A549 (cell line): ENCODE results near the gene SH2B3. TPM values are rescaled to one million over a fixed set of nuclear protein-coding genes. Genes with fewer than 3 reads are reported as not detected.
A peak's percentile ranks its signal among the peaks of the same experiment; 100 is the strongest.

ENCODE experiments used
- ATAC-seq, 2 experiments: fragments of 200-7000 bp in 1 of 2; fragments of >200 bp in 1 of 2; cut with Nextera tagmentation in 1 of 2; cut with Tn5 transposase in 1 of 2; 3 replicates each; pipeline versions ENCODE4 v1.8.0 to v1.9.1; 2018 to 2020; ENCODE audit warnings: mild to moderate bottlenecking in 1 of 2, moderate library complexity in 1 of 2
- CTCF ChIA-PET: fragments of 300-600 bp; sonication (Branson Sonifier 250); formaldehyde crosslinking; extraction: SDS; loops from one replicate; lab custom pipeline; 2021; ENCODE audit warnings: antibody characterized with exemption, inconsistent platforms; lab: Yijun Ruan, JAX
- POLR2A ChIA-PET: fragments of 350-600 bp; formaldehyde crosslinking; extraction: SDS; loops from one replicate; lab custom pipeline; 2021; ENCODE audit warnings: antibody characterized with exemption, inconsistent platforms; lab: Yijun Ruan, JAX
- DNase-seq, 2 experiments: peaks; one replicate each; pipeline versions ENCODE4 v3.0.0 to v3.0.0-alpha.2; 2011 to 2016; ENCODE audit warnings: low read depth in 1 of 2, low spot score in 1 of 2
- FAIRE-seq: peaks from 2 replicates; lab custom pipeline; 2011; peaks lifted over from hg19 to GRCh38; lab: Jason Lieb, UNC
- H3K27ac ChIP-seq, 2 experiments: fragments of >200 bp; sonication (Bioruptor Twin); formaldehyde crosslinking; 3 replicates each; pipeline ENCODE4 v1.5.1; 2016 to 2017
- H3K4me1 ChIP-seq: fragments of >200 bp; sonication (Bioruptor Twin); formaldehyde crosslinking; 3 replicates; pipeline ENCODE4 v1.6.1; 2016
- H3K4me2 ChIP-seq: fragments of >200 bp; sonication (Bioruptor Twin); formaldehyde crosslinking; 3 replicates; pipeline ENCODE4 v1.6.1; 2016
- H3K4me3 ChIP-seq: fragments of >200 bp; sonication (Bioruptor Twin); formaldehyde crosslinking; 3 replicates; pipeline ENCODE4 v1.5.1; 2016
- H3K9me3 ChIP-seq: fragments of >200 bp; sonication (Bioruptor Twin); formaldehyde crosslinking; 3 replicates; pipeline ENCODE4 v1.6.1; 2016
- BHLHE40 ChIP-seq: IDR thresholded peaks from 2 replicates; pipeline ENCODE4 v1.6.1; 2012; ENCODE audit warnings: low read depth, low read length, inconsistent platforms
- CBX8 ChIP-seq: fragments of 200-600 bp; sonication (generic); IDR thresholded peaks from 2 replicates; pipeline ENCODE4 v1.6.1; 2016
- ESRRA ChIP-seq: fragments of 150-350 bp; IDR thresholded peaks from 2 replicates; pipeline ENCODE4 v1.6.1; 2014; ENCODE audit warnings: mild to moderate bottlenecking, low read length, borderline replicate concordance
- FOSL2 ChIP-seq, 2 experiments: fragments of 450-650 bp in 1 of 2; fragments of >200 bp in 1 of 2; sonication (Bioruptor Twin) in 1 of 2; formaldehyde crosslinking; IDR thresholded peaks; 2 replicates each; pipeline versions ENCODE4 v1.5.0 to v1.6.1; 2016 to 2020; ENCODE audit warnings: mild to moderate bottlenecking in 1 of 2, moderate library complexity in 1 of 2
- HDAC2 ChIP-seq: fragments of 200-600 bp; sonication (generic); IDR thresholded peaks from 2 replicates; pipeline ENCODE4 v1.6.1; 2016
- HES2 ChIP-seq: fragments of >200 bp; sonication (Bioruptor Twin); formaldehyde crosslinking; IDR thresholded peaks from 2 replicates; pipeline ENCODE4 v1.6.1; 2016
- HEYL ChIP-seq: fragments of 250-450 bp; sonication (Bioruptor Pico); IDR thresholded peaks from 2 replicates; pipeline ENCODE4 v1.8.0; 2021; ENCODE audit warnings: mild to moderate bottlenecking, moderate library complexity
- HOXA7 ChIP-seq: fragments of 250-450 bp; sonication (Bioruptor Pico); IDR thresholded peaks from 2 replicates; pipeline ENCODE4 v1.5.0; 2020; ENCODE audit warnings: mild to moderate bottlenecking, moderate library complexity
- KDM1A ChIP-seq: fragments of 200-600 bp; sonication (generic); IDR thresholded peaks from 2 replicates; pipeline ENCODE4 v1.6.1; 2016; ENCODE audit warnings: low read depth, mild to moderate bottlenecking
- KDM5A ChIP-seq: fragments of 200-600 bp; sonication (generic); IDR thresholded peaks from 2 replicates; pipeline ENCODE4 v1.6.1; 2016; ENCODE audit warnings: antibody characterized with exemption, mild to moderate bottlenecking
- MAFK ChIP-seq: fragments of 450-650 bp; IDR thresholded peaks from 2 replicates; pipeline ENCODE4 v1.6.1; 2014; ENCODE audit not compliant: partially characterized antibody
- MAX ChIP-seq: IDR thresholded peaks from 2 replicates; pipeline ENCODE4 v1.6.1; 2012
- MYC ChIP-seq: IDR thresholded peaks from 2 replicates; pipeline ENCODE4 v1.6.1; 2012; ENCODE audit warnings: mild to moderate bottlenecking, inconsistent platforms, low read length, improper control_type of control experiment, borderline replicate concordance
- PHF8 ChIP-seq: fragments of 200-600 bp; sonication (generic); IDR thresholded peaks from 2 replicates; pipeline ENCODE4 v1.6.1; 2016; ENCODE audit warnings: low read depth, mild to moderate bottlenecking, antibody characterized with exemption, moderate library complexity, borderline replicate concordance
- RAD21 ChIP-seq, 2 experiments: fragments of >200 bp in 1 of 2; sonication (Bioruptor Twin) in 1 of 2; formaldehyde crosslinking in 1 of 2; IDR thresholded peaks in 1 of 2; conservative IDR thresholded peaks in 1 of 2; 2 replicates in 1 of 2; 3 replicates in 1 of 2; pipeline ENCODE4 v1.6.1; 2012 to 2018; ENCODE audit warnings: inconsistent platforms in 1 of 2
- RCOR1 ChIP-seq: fragments of 150-350 bp; IDR thresholded peaks from 2 replicates; pipeline ENCODE4 v1.6.1; 2014; ENCODE audit warnings: antibody characterized with exemption, low read length, low read depth
- RFX5 ChIP-seq: fragments of 450-650 bp; IDR thresholded peaks from 2 replicates; pipeline ENCODE4 v1.7.1; 2014; ENCODE audit warnings: antibody characterized with exemption, mild to moderate bottlenecking, moderate library complexity
- SMC3 ChIP-seq: fragments of >200 bp; sonication (Bioruptor Twin); formaldehyde crosslinking; IDR thresholded peaks from 3 replicates; pipeline ENCODE4 v1.6.1; 2018; ENCODE audit warnings: inconsistent platforms
- SREBF2 ChIP-seq: fragments of 450-650 bp; IDR thresholded peaks from 2 replicates; pipeline ENCODE4 v1.6.1; 2014; ENCODE audit warnings: mild to moderate bottlenecking, moderate library complexity
- TFCP2L1 ChIP-seq: fragments of 250-450 bp; sonication (Bioruptor Pico); IDR thresholded peaks from 2 replicates; pipeline ENCODE4 v1.5.0; 2021; ENCODE audit warnings: mild to moderate bottlenecking
- ZC3H11A ChIP-seq: fragments of 450-650 bp; IDR thresholded peaks from 2 replicates; pipeline ENCODE4 v1.6.1; 2014; ENCODE audit warnings: antibody characterized with exemption, mild to moderate bottlenecking
- ZFP36 ChIP-seq: fragments of 450-650 bp; IDR thresholded peaks from 2 replicates; pipeline ENCODE4 v1.6.1; 2014; ENCODE audit warnings: borderline replicate concordance; ENCODE audit not compliant: partially characterized antibody
- ZNF302 ChIP-seq: fragments of 250-450 bp; sonication (Bioruptor Pico); IDR thresholded peaks from 2 replicates; pipeline ENCODE4 v1.9.0; 2021; ENCODE audit warnings: inconsistent platforms, mild to moderate bottlenecking, moderate library complexity
- WGBS: methylation state at CpG from one replicate; pipeline ENCODE4 v1.1.6; 2017; ENCODE audit errors: missing lambda C conversion rate; 5-methylcytosine and 5-hydroxymethylcytosine counted together
- polyA plus RNA-seq, 4 experiments: library from polyadenylated mRNA; depleted of rRNA in 3 of 4; stranded (reverse); fragments of >200 nt; fragmentation: RNase III in 1 of 4; extraction: RNeasy Plus Mini Kit Qiagen cat#74134 plus additional on column Dnase treatment in 1 of 4; gene quantifications; 2 replicates in 3 of 4; 3 replicates in 1 of 4; pipeline ENCODE4 v1.2.3, GENCODE V29; 2011 to 2017
- TF ChIP-seq, protein P1 (sequence below): fragments of 150-350 bp; IDR thresholded peaks from 2 replicates; pipeline ENCODE4 v1.6.1; 2014; ENCODE audit warnings: low read depth, mild to moderate bottlenecking, low read length
- TF ChIP-seq, protein P2 (sequence below): fragments of >200 bp; sonication (Bioruptor Twin); formaldehyde crosslinking; IDR thresholded peaks from 3 replicates; pipeline ENCODE4 v1.5.1; 2016

Gene SH2B3
- polyA plus RNA-seq, 2 of the 4 experiments (the other 2 are of a cell fraction), result 2.3 to 2.5 TPM

GRCh38 chr12:111471236-111471635 is 65.5 kb downstream of the SH2B3 start:
- TF ChIP-seq HEYL (no peak), PHF8 (no peak), MAX (no peak), FOSL2 (IDR thresholded peaks at IDR 0.05) (no peak), FOSL2 (CRISPR knock-in tag; IDR thresholded peaks at IDR 0.05) (no peak), ZNF302 (no peak), MYC (no peak), HDAC2 (no peak), ESRRA (no peak), HES2 (no peak), ZC3H11A (no peak), SMC3 (no peak), HOXA7 (CRISPR knock-in tag) (no peak), KDM1A (no peak)
- TF ChIP-seq, protein P1, sequence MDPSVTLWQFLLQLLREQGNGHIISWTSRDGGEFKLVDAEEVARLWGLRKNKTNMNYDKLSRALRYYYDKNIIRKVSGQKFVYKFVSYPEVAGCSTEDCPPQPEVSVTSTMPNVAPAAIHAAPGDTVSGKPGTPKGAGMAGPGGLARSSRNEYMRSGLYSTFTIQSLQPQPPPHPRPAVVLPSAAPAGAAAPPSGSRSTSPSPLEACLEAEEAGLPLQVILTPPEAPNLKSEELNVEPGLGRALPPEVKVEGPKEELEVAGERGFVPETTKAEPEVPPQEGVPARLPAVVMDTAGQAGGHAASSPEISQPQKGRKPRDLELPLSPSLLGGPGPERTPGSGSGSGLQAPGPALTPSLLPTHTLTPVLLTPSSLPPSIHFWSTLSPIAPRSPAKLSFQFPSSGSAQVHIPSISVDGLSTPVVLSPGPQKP, result no peak
- Histone ChIP-seq H3K27ac (no peak overlapping the region), H3K4me1 (peaks cover 16% of the 10 kb centered on the region; the same call in 1 of the 3 replicates), H3K4me2 (no peak overlapping the region), H3K4me3 (no peak overlapping the region), H3K9me3 (no peaks in the 10 kb centered on the region)
- ATAC-seq (0 out of 6 replicates have a peak, but pooled peaks of 1 of the 2 experiments have one; percentile 16), FAIRE-seq (no peak), DNase-seq (no peak)
- POLR2A ChIA-PET, result interaction anchor here (0.7 kb wide), 1 partner anchor 12 kb away, joined by 5 read pairs; no protein-coding TSS in a partner anchor
- WGBS, result 80% methylated on average over 2 of the region's 2 CpGs
- CTCF ChIA-PET, result interaction anchor here (1.1 to 3.7 kb wide), 4 partner anchors 9 to 74 kb away, joined by 3 to 25 read pairs (median 6); no protein-coding TSS in a partner anchor

DNA sequence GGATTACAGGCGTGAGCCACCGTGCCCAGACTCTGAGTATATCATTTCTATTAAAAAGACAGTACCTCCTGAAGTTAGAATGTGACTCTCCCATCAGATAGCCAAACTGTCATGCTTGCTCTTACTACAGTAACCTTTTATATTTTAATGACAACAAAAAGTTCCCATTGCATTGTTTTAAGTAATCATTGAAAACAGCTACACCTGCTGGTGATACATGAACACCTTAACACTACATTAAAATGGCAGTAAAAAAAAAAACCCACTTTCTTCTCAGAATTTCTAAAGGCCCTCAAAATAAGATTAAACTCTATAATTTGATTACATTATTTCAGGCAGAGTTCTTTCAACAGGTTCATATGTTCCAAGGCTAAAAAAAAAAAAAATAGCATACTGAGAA is 76.7 kb downstream of the SH2B3 start:
- no peak overlapping the region for H3K4me2 ChIP-seq
- POLR2A ChIA-PET, result no interaction called here
- 100% methylated on average over 2 of the region's 2 CpGs for WGBS
- no peak overlapping the region for H3K27ac ChIP-seq
- H3K4me3 ChIP-seq, result no peak overlapping the region
- no peaks in the 10 kb centered on the region for H3K9me3 ChIP-seq
- TF ChIP-seq BHLHE40, result no peak
- TF ChIP-seq PHF8, result no peak
- no peak for TF ChIP-seq MAFK
- TF ChIP-seq, protein P2, sequence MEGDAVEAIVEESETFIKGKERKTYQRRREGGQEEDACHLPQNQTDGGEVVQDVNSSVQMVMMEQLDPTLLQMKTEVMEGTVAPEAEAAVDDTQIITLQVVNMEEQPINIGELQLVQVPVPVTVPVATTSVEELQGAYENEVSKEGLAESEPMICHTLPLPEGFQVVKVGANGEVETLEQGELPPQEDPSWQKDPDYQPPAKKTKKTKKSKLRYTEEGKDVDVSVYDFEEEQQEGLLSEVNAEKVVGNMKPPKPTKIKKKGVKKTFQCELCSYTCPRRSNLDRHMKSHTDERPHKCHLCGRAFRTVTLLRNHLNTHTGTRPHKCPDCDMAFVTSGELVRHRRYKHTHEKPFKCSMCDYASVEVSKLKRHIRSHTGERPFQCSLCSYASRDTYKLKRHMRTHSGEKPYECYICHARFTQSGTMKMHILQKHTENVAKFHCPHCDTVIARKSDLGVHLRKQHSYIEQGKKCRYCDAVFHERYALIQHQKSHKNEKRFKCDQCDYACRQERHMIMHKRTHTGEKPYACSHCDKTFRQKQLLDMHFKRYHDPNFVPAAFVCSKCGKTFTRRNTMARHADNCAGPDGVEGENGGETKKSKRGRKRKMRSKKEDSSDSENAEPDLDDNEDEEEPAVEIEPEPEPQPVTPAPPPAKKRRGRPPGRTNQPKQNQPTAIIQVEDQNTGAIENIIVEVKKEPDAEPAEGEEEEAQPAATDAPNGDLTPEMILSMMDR, result peak; percentile 14; the same call in 1 of the 3 replicates
- no peak for TF ChIP-seq TFCP2L1 (CRISPR knock-in tag)
- TF ChIP-seq RFX5, result no peak
- TF ChIP-seq SREBF2, result no peak
- TF ChIP-seq, all 56 proteins: peak for 1
- H3K4me1 ChIP-seq, result 0 out of 3 replicates have a peak, but pooled peaks cover under 1% of the 10 kb centered on the region
- CTCF ChIA-PET, result interaction anchor here (0.7 to 2.4 kb wide), 3 partner anchors 31 to 86 kb away, joined by 4 to 11 read pairs (median 11); no protein-coding TSS in a partner anchor
- ATAC-seq, result peak; percentile 43 to 54; a peak in 2 of 6 replicates
- FAIRE-seq, result no peak
- DNase-seq, result no peak

GRCh38 chr12:111488271-111488670 is 82.5 kb downstream of the SH2B3 start:
- Histone ChIP-seq H3K27ac (no peak overlapping the region), H3K4me3 (no peak overlapping the region), H3K9me3 (no peaks in the 10 kb centered on the region), H3K4me1 (peaks cover 13% of the 10 kb centered on the region), H3K4me2 (no peak overlapping the region)
- TF ChIP-seq ZFP36, result no peak
- TF ChIP-seq RCOR1, result no peak
- TF ChIP-seq RAD21 (conservative IDR thresholded peaks at IDR 0.05 in 1 of 2, IDR thresholded peaks at IDR 0.05 in 1 of 2), result no peak
- TF ChIP-seq KDM5A, result no peak
- TF ChIP-seq CBX8, result no peak
- no peak for TF ChIP-seq MAFK
- WGBS, result 53% methylated on average over 4 of the region's 4 CpGs
- CTCF ChIA-PET, result interaction anchor here (1.6 kb wide), 1 partner anchor 91 kb away, joined by 3 read pairs; no protein-coding TSS in a partner anchor
- no peak for ATAC-seq
- no peak for DNase-seq
- POLR2A ChIA-PET, result no interaction called here
- FAIRE-seq, result no peak
